Parathyroid adenoma (tissue), 2 donors: ENCODE measurements around the gene MID1.

Experiments used
- H2AFZ ChIP-seq: fragments of 300-600 bp; sonication (generic); one replicate; pipeline ENCODE4 v1.7.0; 2017; ENCODE audit warnings: antibody characterized with exemption, mild to moderate bottlenecking
- H3K27ac ChIP-seq: fragments of 300-600 bp; sonication (generic); one replicate; pipeline ENCODE4 v1.7.0; 2017
- H3K27me3 ChIP-seq: fragments of 300-600 bp; sonication (generic); one replicate; pipeline ENCODE4 v1.7.0; 2017; ENCODE audit warnings: low read length; ENCODE audit not compliant: control insufficient read depth, insufficient read depth
- H3K36me3 ChIP-seq: fragments of 300-600 bp; sonication (generic); one replicate; pipeline ENCODE4 v1.7.0; 2017; ENCODE audit warnings: low read length; ENCODE audit not compliant: control insufficient read depth, insufficient read depth
- H3K4me1 ChIP-seq: fragments of 300-600 bp; sonication (generic); one replicate; pipeline ENCODE4 v1.7.0; 2017; ENCODE audit warnings: control low read depth
- H3K4me2 ChIP-seq: fragments of 300-600 bp; sonication (generic); one replicate; pipeline ENCODE4 v1.7.0; 2017; ENCODE audit warnings: low read length
- H3K4me3 ChIP-seq: fragments of 300-600 bp; sonication (generic); one replicate; pipeline ENCODE4 v1.7.0; 2017; ENCODE audit warnings: low read depth, low read length
- H3K79me2 ChIP-seq: fragments of 300-600 bp; sonication (generic); one replicate; pipeline ENCODE4 v1.7.0; 2017; ENCODE audit warnings: control low read depth
- H3K9ac ChIP-seq: fragments of 300-600 bp; sonication (generic); one replicate; pipeline ENCODE4 v1.7.0; 2017; ENCODE audit warnings: mild to moderate bottlenecking
- H3K9me3 ChIP-seq: fragments of 300-600 bp; sonication (generic); one replicate; pipeline ENCODE4 v1.7.0; 2017; ENCODE audit warnings: low read length; ENCODE audit not compliant: control insufficient read depth
- TF ChIP-seq, protein P1 (sequence below): fragments of 300-600 bp; sonication (generic); IDR thresholded peaks from one replicate; pipeline ENCODE4 v1.7.0; 2017; ENCODE audit warnings: antibody characterized with exemption, mild to moderate bottlenecking
- donor health status: primary hyperparathyroidism.

Gene MID1

DNA sequence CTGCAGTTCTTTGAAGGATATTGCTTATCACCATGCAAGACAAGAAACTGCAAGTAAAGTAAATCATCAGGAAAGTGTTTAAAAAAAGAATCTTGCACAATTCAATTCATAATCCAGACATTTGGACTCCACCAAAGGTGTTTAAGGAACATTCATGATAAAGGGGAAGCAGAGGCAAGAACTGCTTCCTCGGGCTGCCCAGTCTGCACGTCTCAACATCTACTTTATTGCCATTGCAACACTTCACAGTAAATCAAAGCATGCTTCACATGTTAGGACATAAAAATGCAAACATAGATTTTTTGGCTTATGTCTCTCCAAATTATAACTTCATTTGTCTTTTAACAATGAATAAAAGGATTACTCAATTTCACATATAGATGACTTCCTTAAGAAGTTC, 42.5 kb downstream of the MID1 start:
- no peaks in the 10 kb centered on the region for H3K9me3 ChIP-seq
- TF ChIP-seq, protein P1, sequence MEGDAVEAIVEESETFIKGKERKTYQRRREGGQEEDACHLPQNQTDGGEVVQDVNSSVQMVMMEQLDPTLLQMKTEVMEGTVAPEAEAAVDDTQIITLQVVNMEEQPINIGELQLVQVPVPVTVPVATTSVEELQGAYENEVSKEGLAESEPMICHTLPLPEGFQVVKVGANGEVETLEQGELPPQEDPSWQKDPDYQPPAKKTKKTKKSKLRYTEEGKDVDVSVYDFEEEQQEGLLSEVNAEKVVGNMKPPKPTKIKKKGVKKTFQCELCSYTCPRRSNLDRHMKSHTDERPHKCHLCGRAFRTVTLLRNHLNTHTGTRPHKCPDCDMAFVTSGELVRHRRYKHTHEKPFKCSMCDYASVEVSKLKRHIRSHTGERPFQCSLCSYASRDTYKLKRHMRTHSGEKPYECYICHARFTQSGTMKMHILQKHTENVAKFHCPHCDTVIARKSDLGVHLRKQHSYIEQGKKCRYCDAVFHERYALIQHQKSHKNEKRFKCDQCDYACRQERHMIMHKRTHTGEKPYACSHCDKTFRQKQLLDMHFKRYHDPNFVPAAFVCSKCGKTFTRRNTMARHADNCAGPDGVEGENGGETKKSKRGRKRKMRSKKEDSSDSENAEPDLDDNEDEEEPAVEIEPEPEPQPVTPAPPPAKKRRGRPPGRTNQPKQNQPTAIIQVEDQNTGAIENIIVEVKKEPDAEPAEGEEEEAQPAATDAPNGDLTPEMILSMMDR: no peak
- no peak overlapping the region for H2AFZ ChIP-seq
- no peak overlapping the region for H3K27ac ChIP-seq
- no peak overlapping the region for H3K4me2 ChIP-seq
- no peaks in the 10 kb centered on the region for H3K4me1 ChIP-seq
- H3K27me3 ChIP-seq: no peaks in the 10 kb centered on the region
- no peak overlapping the region for H3K4me3 ChIP-seq
- H3K79me2 ChIP-seq: no peaks in the 10 kb centered on the region
- H3K36me3 ChIP-seq: no peaks in the 10 kb centered on the region
- H3K9ac ChIP-seq: no peak overlapping the region

DNA sequence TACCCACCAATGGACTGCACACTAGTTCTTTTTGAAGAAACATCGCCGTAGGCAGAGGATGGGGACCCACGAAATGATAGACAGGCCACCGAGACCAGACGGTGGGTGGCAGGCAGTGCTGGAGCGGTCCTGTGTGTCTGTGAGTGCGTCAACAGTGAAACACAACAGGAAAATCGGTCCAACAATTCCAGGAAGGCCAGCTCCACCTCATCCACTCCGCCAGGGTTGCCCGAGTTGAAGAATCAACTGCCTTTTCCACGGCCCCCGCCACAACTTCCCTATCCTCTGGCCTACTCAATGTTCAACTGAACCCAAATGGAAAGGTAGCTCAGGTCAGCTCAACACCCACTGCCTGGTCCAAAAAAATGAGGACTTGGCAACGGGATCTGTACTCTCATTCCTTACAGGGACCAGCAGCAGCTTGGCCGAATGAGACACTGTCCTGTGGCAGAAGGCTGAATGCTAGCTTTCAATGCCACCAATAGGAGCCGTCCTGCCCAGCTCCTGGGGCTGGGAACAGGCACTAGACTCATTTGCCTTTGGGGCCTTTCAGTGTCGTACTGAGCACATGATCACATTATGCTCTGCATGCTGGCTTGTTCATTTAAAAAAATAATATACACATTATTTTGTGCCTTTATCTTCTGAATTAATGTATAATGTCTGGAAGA, 43.5 kb downstream of the MID1 start:
- Histone ChIP-seq H3K36me3 (no peaks in the 10 kb centered on the region), H3K27ac (peak overlapping the region; percentile 19), H3K27me3 (no peaks in the 10 kb centered on the region), H3K79me2 (no peaks in the 10 kb centered on the region), H3K4me2 (no peak overlapping the region), H3K4me1 (no peaks in the 10 kb centered on the region), H3K4me3 (no peak overlapping the region), H3K9me3 (no peaks in the 10 kb centered on the region), H3K9ac (no peak overlapping the region), H2AFZ (no peak overlapping the region)
- TF ChIP-seq, protein P1: no peak

DNA sequence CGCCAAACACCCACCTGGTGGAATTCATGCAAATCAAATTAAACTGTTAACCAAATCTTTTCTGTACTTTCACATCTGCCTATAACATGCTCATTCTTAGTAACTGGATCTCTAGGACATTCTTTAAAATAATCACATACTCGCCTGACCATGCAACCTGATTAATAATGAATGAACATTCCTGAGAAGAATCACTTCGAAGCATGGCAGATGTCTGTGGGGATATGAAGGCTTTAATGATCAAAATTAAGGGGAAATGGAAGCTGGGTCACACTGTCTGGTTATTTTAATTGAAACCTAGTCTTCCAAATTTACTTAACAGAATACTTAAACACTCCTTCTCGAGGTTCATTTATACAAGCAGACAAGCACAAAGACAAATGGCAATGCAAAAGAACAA, 44.2 kb downstream of the MID1 start:
- H2AFZ ChIP-seq: no peak overlapping the region

DNA sequence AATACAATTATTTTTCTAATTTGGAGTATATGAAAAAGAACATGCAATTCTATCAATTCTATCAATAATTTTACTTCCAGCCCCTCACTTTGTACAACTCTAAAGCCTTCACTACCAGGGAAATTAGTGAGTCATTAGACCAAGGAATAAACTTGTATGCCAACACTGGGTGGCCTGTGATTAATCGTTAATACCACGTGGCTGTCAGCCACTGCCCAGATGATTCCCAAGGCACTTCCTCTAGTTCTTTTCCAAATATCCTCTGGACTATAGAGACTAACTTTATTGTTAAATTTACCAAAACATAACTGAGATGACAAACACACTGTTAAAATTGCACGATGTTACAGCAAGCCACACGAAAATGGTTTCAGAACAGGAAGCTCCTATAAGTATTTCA, 45.7 kb downstream of the MID1 start:
- no peak overlapping the region for H3K9ac ChIP-seq
- H3K36me3 ChIP-seq: no peaks in the 10 kb centered on the region
- H3K27ac ChIP-seq: no peak overlapping the region
- H3K4me2 ChIP-seq: no peak overlapping the region
- H3K27me3 ChIP-seq: no peaks in the 10 kb centered on the region
- no peak overlapping the region for H3K4me3 ChIP-seq
- H3K9me3 ChIP-seq: no peaks in the 10 kb centered on the region
- TF ChIP-seq, protein P1: no peak
- no peaks in the 10 kb centered on the region for H3K4me1 ChIP-seq
- no peak overlapping the region for H2AFZ ChIP-seq
- no peaks in the 10 kb centered on the region for H3K79me2 ChIP-seq

More for the DNA sequence above, 44.2 kb downstream of the MID1 start:
- Histone ChIP-seq H3K4me3 (no peak overlapping the region), H3K79me2 (no peaks in the 10 kb centered on the region), H3K36me3 (no peaks in the 10 kb centered on the region), H3K27me3 (no peaks in the 10 kb centered on the region), H3K27ac (peak overlapping the region; percentile 15), H3K9ac (no peak overlapping the region), H3K9me3 (no peaks in the 10 kb centered on the region), H3K4me1 (no peaks in the 10 kb centered on the region), H3K4me2 (no peak overlapping the region)
- TF ChIP-seq, protein P1: no peak

GRCh38 chrX:10571260-10571659, 49.1 kb downstream of the MID1 start:
- TF ChIP-seq, protein P1: no peak
- Histone ChIP-seq H2AFZ (no peak overlapping the region), H3K9me3 (no peaks in the 10 kb centered on the region), H3K4me2 (no peak overlapping the region), H3K4me3 (no peak overlapping the region), H3K27me3 (no peaks in the 10 kb centered on the region), H3K36me3 (no peaks in the 10 kb centered on the region), H3K27ac (no peak overlapping the region), H3K79me2 (no peaks in the 10 kb centered on the region), H3K4me1 (no peaks in the 10 kb centered on the region), H3K9ac (no peak overlapping the region)
